ENCODE measurements around the gene GABBR2. TPM values are rescaled to one million over a fixed set of nuclear protein-coding genes. Genes with fewer than 3 reads are reported as not detected.
"Not testable (repeated sequence)": the region's sequence is repeated elsewhere in the genome, so short reads cannot be mapped to it uniquely, and the experiment has no call there.

Gene GABBR2
- total and polyA plus RNA-seq, 4 donors, result 0.39 TPM; not detected in 3

DNA sequence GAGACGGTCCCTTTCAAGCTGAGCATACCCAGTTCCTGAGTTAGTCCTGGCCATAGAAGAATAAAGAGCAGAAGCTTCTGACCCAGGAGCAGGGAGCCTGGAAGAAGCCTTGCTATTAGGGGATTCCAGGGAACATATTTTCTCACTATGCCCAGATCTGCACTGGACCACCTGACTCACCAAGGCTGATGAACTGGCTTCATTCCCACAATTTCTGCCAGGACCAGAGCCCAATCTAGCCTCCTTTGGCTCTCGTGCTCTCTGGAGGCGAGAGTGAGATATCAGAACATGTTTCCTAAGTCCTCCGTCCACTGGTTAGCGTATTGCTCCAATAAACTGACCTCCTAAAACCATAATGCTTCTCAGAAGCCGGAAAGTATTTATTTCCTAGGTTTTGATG is 9.9 kb downstream of the GABBR2 start:
- intact Hi-C loops (cut with DNase I), result no loop called here
- Histone ChIP-seq H3K4me1 (ENCODE audit: control insufficient read depth in 1 of 2, insufficient read depth in 2 of 2, low read length in 2 of 2) (no peaks in the 10 kb centered on the region), H3K27me3 (ENCODE audit: control insufficient read depth in 1 of 2, insufficient read depth in 2 of 2, low read length in 1 of 2) (peaks cover 0 to 2% of the 10 kb centered on the region in 2 donors), H3K9me3 (ENCODE audit: control insufficient read depth, low read length) (no peaks in the 10 kb centered on the region), H3K27ac (ENCODE audit: low read depth in 1 of 2, low read length in 2 of 2) (no peak overlapping the region), H3K36me3 (ENCODE audit: control insufficient read depth in 1 of 2, insufficient read depth in 2 of 2, low read length in 1 of 2) (no peaks in the 10 kb centered on the region), H3K4me3 (ENCODE audit: low read length in 2 of 2) (no peak overlapping the region)
- 46 to 55% methylated on average over 6 of the region's 6 CpGs for WGBS, 2 donors
- ATAC-seq (ENCODE audit: low FRiP score), result no peak
- no peak for DNase-seq

DNA sequence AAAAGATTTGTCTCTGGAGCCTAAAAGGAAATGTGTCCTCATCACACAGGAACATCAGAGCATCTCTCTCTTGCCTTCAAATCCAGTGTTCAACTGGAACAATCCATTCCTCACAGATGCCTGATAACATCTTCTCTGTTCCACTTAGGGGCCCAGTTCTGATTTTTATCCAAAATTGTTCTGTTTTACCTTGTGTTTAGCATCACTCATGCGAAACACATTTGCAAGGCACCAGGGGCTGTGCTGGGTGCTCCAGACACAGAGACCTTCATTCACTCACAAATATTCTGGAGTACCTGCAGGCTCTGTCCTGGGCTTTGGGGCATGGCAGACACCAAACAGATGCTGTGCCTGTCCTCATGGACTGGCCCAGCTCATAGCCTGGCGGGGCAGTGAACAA is 13.8 kb downstream of the GABBR2 start:
- intact Hi-C loops (cut with DNase I), result no loop called here
- DNase-seq, result no peak
- no peak overlapping the region for H3K4me3 ChIP-seq (ENCODE audit: low read length in 2 of 2)

DNA sequence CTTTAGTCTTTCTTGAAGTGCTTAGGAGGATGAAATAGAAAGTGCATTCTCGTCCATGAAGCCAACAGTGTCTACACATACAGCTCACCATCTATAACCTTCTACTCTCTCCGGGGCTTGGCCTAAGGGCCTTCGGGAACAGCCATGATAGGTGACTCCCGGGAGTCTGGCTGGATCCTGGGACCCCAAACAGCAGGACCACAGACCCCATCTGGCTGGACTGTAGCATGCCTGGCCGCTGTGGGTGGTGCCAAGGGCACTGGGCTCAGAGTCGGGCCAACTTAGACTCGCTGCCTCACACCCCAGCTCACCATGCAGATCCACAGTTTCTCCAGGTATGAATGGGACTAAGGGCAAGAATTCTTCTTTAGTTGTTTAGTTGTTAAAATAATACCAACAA is 16.3 kb downstream of the GABBR2 start:
- no peaks in the 10 kb centered on the region for H3K4me1 ChIP-seq (ENCODE audit: control insufficient read depth in 1 of 2, insufficient read depth in 2 of 2, low read length in 2 of 2)
- H3K27ac ChIP-seq (ENCODE audit: low read depth in 1 of 2, low read length in 2 of 2), result no peak overlapping the region
- no peaks in the 10 kb centered on the region for H3K36me3 ChIP-seq (ENCODE audit: control insufficient read depth in 1 of 2, insufficient read depth in 2 of 2, low read length in 1 of 2)
- H3K4me3 ChIP-seq (ENCODE audit: low read length in 2 of 2), result no peak overlapping the region
- no peak for ATAC-seq (ENCODE audit: low FRiP score)
- H3K27me3 ChIP-seq (ENCODE audit: control insufficient read depth in 1 of 2, insufficient read depth in 2 of 2, low read length in 1 of 2), result no peaks in the 10 kb centered on the region
- no peaks in the 10 kb centered on the region for H3K9me3 ChIP-seq (ENCODE audit: control insufficient read depth, low read length)
- intact Hi-C loops (cut with DNase I), result no loop called here
- DNase-seq, result no peak
- 93 to 95% methylated on average over 7 of the region's 7 CpGs for WGBS, 2 donors

More for the DNA sequence above, 13.8 kb downstream of the GABBR2 start:
- no peak for ATAC-seq (ENCODE audit: low FRiP score)
- Histone ChIP-seq H3K36me3 (ENCODE audit: control insufficient read depth in 1 of 2, insufficient read depth in 2 of 2, low read length in 1 of 2) (no peaks in the 10 kb centered on the region), H3K4me1 (ENCODE audit: control insufficient read depth in 1 of 2, insufficient read depth in 2 of 2, low read length in 2 of 2) (no peaks in the 10 kb centered on the region), H3K27me3 (ENCODE audit: control insufficient read depth in 1 of 2, insufficient read depth in 2 of 2, low read length in 1 of 2) (peaks cover 0 to 2% of the 10 kb centered on the region in 2 donors), H3K9me3 (ENCODE audit: control insufficient read depth, low read length) (no peaks in the 10 kb centered on the region), H3K27ac (ENCODE audit: low read depth in 1 of 2, low read length in 2 of 2) (no peak overlapping the region)
- 79 to 82% methylated on average over 2 of the region's 2 CpGs for WGBS, 2 donors

DNA sequence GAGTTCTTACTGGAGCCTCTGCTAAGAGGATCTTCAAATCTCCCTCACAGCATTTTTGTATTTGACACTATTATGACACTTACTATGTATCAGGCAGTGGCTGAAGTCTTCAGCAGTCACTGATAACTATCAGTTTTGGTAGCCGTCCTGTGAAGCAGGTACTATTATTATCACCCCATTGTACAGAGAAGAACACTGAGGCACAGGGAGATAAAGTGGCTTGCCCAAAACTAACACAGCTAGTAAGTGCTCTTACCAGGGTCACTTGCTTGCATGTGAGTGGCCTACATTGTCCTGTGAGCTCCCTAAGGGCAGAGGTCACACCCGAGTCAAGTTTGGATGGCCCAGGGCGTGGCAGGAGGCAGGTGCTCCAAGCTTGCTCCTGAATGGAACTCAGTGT is 16.8 kb downstream of the GABBR2 start:
- Histone ChIP-seq H3K36me3 (ENCODE audit: control insufficient read depth in 1 of 2, insufficient read depth in 2 of 2, low read length in 1 of 2) (no peaks in the 10 kb centered on the region), H3K4me1 (ENCODE audit: control insufficient read depth in 1 of 2, insufficient read depth in 2 of 2, low read length in 2 of 2) (no peaks in the 10 kb centered on the region), H3K27ac (ENCODE audit: low read depth in 1 of 2, low read length in 2 of 2) (no peak overlapping the region), H3K4me3 (ENCODE audit: low read length in 2 of 2) (no peak overlapping the region), H3K9me3 (ENCODE audit: control insufficient read depth, low read length) (no peaks in the 10 kb centered on the region), H3K27me3 (ENCODE audit: control insufficient read depth in 1 of 2, insufficient read depth in 2 of 2, low read length in 1 of 2) (no peaks in the 10 kb centered on the region)
- ATAC-seq (ENCODE audit: low FRiP score) (no peak), DNase-seq (no peak)
- 93 to 95% methylated on average over 3 of the region's 3 CpGs for WGBS, 2 donors
- intact Hi-C loops (cut with DNase I), result no loop called here

DNA sequence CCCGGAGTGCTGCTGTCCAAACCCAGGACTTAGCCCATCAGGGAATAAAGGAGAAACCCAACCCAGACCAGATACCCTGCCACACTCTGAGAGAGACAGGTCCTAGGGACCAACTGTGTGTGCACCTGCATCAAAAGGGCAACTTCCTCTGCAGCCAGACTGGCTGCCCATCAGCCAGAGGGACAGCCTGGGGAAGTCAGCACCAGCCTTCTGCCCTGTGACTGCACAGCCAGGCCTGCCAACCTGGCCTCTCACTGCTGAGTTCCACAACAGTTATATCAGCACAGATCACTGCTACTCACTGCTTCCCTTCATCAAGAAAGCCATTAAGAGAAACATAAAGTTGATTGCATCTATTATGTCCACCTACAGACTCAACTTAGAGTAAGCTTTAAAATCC is 18.0 kb downstream of the GABBR2 start:
- WGBS, 2 donors, result 76 to 79% methylated on average over 1 of the region's 1 CpG
- no peaks in the 10 kb centered on the region for H3K9me3 ChIP-seq (ENCODE audit: control insufficient read depth, low read length)
- ATAC-seq (ENCODE audit: low FRiP score) (no peak), DNase-seq (no peak)
- intact Hi-C loops (cut with DNase I), result no loop called here
- no peaks in the 10 kb centered on the region for H3K27me3 ChIP-seq (ENCODE audit: control insufficient read depth in 1 of 2, insufficient read depth in 2 of 2, low read length in 1 of 2)
- no peaks in the 10 kb centered on the region for H3K4me1 ChIP-seq (ENCODE audit: control insufficient read depth in 1 of 2, insufficient read depth in 2 of 2, low read length in 2 of 2)
- no peaks in the 10 kb centered on the region for H3K36me3 ChIP-seq (ENCODE audit: control insufficient read depth in 1 of 2, insufficient read depth in 2 of 2, low read length in 1 of 2)
- no peak overlapping the region for H3K4me3 ChIP-seq (ENCODE audit: low read length in 2 of 2)
- H3K27ac ChIP-seq (ENCODE audit: low read depth in 1 of 2, low read length in 2 of 2), result no peak overlapping the region

DNA sequence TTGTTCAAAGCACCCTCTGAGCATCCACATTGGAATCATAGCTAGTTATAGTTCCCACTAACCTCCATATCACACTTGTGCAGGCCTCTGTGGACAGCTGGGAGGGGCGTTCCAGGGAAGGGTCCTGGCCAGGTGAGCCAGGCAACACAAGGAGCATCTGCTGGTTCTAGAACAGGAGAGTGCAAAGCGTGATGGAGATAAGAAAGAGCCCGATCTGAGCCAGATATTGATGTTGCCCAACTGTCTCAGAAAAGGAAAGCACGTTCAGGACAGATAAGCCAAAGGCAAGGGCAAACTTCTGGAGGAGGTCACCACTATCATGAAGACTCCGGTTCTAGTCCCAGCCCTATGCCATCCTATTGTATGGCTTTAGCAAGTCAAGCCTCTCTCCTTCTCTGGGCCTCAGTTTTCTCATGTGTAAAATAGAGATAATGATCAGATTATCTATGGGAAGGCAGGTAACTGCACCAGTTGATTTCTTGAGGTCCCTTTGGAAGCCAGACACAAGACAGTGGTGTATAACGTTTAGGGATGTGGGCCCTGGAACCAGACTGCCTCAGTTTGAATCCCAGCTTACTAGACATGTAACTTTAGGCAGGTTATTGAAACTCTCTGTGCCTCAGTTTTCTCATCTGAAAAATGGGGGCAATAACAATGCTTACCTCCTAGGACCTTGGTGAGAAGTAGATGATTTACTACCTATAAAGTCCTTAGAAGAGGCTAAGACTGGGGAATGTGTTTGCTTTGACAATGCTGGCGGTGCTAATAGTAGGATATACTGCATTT is 19.8 kb downstream of the GABBR2 start:
- intact Hi-C loops (cut with DNase I), result no loop called here
- Histone ChIP-seq H3K9me3 (ENCODE audit: control insufficient read depth, low read length) (no peaks in the 10 kb centered on the region), H3K4me3 (ENCODE audit: low read length in 2 of 2) (no peak overlapping the region), H3K27ac (ENCODE audit: low read depth in 1 of 2, low read length in 2 of 2) (no peak overlapping the region), H3K36me3 (ENCODE audit: control insufficient read depth in 1 of 2, insufficient read depth in 2 of 2, low read length in 1 of 2) (no peaks in the 10 kb centered on the region), H3K27me3 (ENCODE audit: control insufficient read depth in 1 of 2, insufficient read depth in 2 of 2, low read length in 1 of 2) (no peaks in the 10 kb centered on the region), H3K4me1 (ENCODE audit: control insufficient read depth in 1 of 2, insufficient read depth in 2 of 2, low read length in 2 of 2) (no peaks in the 10 kb centered on the region)
- ATAC-seq (ENCODE audit: low FRiP score), result no peak
- WGBS, 2 donors, result 78 to 81% methylated on average over 7 of the region's 7 CpGs
- no peak for DNase-seq

DNA sequence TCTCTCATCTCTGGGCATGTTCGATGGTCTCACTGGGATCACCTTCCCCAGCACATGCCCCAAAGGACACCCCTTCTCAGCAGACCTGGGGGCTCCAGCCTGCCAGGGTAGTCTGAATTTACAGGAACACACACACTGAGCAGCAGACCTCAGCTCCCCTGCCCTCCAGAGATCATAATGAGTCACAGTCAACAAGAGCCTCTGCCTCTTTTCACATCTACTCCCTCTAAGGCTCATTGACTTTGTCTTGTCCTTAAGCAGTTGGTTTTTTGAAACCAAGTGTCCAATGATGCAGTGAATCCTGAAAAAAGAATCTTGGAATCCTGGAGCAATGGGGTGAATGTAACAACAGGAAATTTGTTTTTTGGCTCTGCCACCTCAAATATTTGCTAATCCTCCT is 20.8 kb downstream of the GABBR2 start:
- 94 to 100% methylated on average over 1 of the region's 1 CpG for WGBS, 2 donors
- Histone ChIP-seq H3K4me3 (ENCODE audit: low read length in 2 of 2) (no peak overlapping the region), H3K36me3 (ENCODE audit: control insufficient read depth in 1 of 2, insufficient read depth in 2 of 2, low read length in 1 of 2) (no peaks in the 10 kb centered on the region), H3K9me3 (ENCODE audit: control insufficient read depth, low read length) (no peaks in the 10 kb centered on the region), H3K4me1 (ENCODE audit: control insufficient read depth in 1 of 2, insufficient read depth in 2 of 2, low read length in 2 of 2) (no peaks in the 10 kb centered on the region), H3K27ac (ENCODE audit: low read depth in 1 of 2, low read length in 2 of 2) (no peak overlapping the region), H3K27me3 (ENCODE audit: control insufficient read depth in 1 of 2, insufficient read depth in 2 of 2, low read length in 1 of 2) (no peaks in the 10 kb centered on the region)
- no peak for DNase-seq
- ATAC-seq (ENCODE audit: low FRiP score), result no peak
- intact Hi-C loops (cut with DNase I), result no loop called here

DNA sequence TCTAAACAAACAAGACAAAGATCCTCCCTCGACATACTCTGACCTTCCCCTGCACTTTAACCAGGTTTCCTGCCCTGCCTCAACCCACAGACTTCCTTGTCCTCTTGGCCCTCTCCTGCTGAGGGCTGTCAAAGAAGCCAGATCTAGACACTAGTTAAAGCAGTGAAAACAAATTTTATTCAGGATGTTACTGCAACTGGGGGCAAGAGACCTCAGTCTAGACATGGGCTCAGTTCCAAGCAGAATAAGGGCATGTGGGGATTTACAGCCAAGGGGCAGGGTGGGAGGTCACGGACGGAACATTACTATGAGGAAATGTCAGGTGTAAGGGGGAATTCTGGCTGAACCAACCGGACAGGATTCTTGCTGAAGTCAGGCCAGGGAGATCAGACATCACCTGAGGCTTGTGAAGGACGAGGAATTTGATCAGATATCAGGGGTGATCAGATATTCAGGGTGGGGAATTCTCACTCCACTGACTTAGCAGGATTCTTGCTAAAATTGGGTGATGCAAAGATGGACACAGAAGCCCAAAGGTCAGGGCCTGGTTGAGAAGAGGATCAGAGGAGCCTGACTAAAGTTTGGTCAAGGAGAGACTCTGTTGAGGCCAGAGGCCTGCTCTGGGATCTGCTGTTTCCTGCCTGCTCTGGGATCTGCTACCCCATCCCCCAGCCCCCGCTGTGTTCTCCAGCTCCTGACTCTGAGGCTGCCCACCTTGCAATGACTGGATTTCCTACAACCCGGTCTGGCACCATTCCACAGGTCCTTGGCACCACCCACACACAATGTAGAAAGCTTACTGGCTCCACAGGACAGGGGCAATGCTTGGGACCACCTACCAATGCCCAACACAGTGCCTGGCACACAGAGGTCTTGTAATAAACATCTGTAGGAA is 21.5 kb downstream of the GABBR2 start:
- H3K36me3 ChIP-seq (ENCODE audit: control insufficient read depth in 1 of 2, insufficient read depth in 2 of 2, low read length in 1 of 2), result no peaks in the 10 kb centered on the region
- no peaks in the 10 kb centered on the region for H3K27me3 ChIP-seq (ENCODE audit: control insufficient read depth in 1 of 2, insufficient read depth in 2 of 2, low read length in 1 of 2)
- ATAC-seq (ENCODE audit: low FRiP score), result no peak
- H3K4me3 ChIP-seq (ENCODE audit: low read length in 2 of 2), result no peak overlapping the region
- H3K4me1 ChIP-seq (ENCODE audit: control insufficient read depth in 1 of 2, insufficient read depth in 2 of 2, low read length in 2 of 2), result no peaks in the 10 kb centered on the region
- DNase-seq, result no peak
- H3K27ac ChIP-seq (ENCODE audit: low read depth in 1 of 2, low read length in 2 of 2), result no peak overlapping the region
- no peaks in the 10 kb centered on the region for H3K9me3 ChIP-seq (ENCODE audit: control insufficient read depth, low read length)
- intact Hi-C loops (cut with DNase I), result no loop called here
- WGBS, 2 donors, result 71 to 75% methylated on average over 6 to 7 of the region's 7 CpGs

DNA sequence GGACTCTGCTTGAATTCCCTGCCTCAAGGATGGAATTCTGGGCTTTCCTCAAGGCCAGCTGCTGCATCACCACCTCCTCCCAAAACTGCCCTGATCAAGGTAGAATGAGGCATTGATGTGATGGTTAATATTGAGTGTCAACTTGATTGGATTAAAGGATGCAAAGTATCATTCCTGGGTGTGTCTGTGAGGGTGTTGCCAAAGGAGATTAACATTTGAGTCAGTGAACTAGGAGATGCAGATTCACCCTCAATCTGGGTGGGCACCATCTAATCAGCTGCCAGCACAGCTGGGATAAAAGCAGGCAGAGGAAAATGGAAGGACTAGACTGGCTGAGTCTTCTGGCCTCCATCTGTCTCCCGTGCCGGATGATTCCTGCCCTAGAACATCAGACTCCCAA is 23.9 kb downstream of the GABBR2 start:
- ATAC-seq (ENCODE audit: low FRiP score); H3K9me3 ChIP-seq (ENCODE audit: control insufficient read depth, low read length); intact Hi-C loops (cut with DNase I); H3K36me3 ChIP-seq (ENCODE audit: control insufficient read depth in 1 of 2, insufficient read depth in 2 of 2, low read length in 1 of 2); H3K27ac ChIP-seq (ENCODE audit: low read depth in 1 of 2, low read length in 2 of 2); H3K4me1 ChIP-seq (ENCODE audit: control insufficient read depth in 1 of 2, insufficient read depth in 2 of 2, low read length in 2 of 2); H3K4me3 ChIP-seq (ENCODE audit: low read length in 2 of 2); H3K27me3 ChIP-seq (ENCODE audit: control insufficient read depth in 1 of 2, insufficient read depth in 2 of 2, low read length in 1 of 2): not testable (repeated sequence)
- whole genome bisulfite sequencing, 2 donors, result 86 to 92% methylated on average over 2 of the region's 2 CpGs
- DNase-seq, result peak in 1 of 2 donors; percentile 19
